ENCODE data around the gene FAM149A. TPM values are rescaled to one million over a fixed set of nuclear protein-coding genes. Genes with fewer than 3 reads are reported as not detected.

The FAM149A gene
- 0.46 and 1.2 TPM in 2 replicates for total RNA-seq (2014; rRNA removed; shearing (Covaris generic))
- 0.28 and 0.75 TPM in 2 replicates for polyA plus RNA-seq (2014; cell fraction: nucleus; rRNA removed)

GRCh38 chr4:186104114-186104889 lies at the start of gene FAM149A:
FAM149A (plus strand) TSS chr4:186104704.
- no peak for DNase-seq (ENCODE audit: extremely low read depth, low read depth)

GRCh38 chr4:186058253-186058979 lies 46.1 kb upstream of the FAM149A start:
- DNase-seq (ENCODE audit: extremely low read depth, low read depth), result no peak

- DNase-seq (ENCODE audit: extremely low read depth, low read depth), result no peak
These were observed 45.6 kb upstream of the FAM149A start for GRCh38 chr4:186058980-186059316.

GRCh38 chr4:186061921-186062320 lies 42.6 kb upstream of the FAM149A start:
- DNase-seq (ENCODE audit: extremely low read depth, low read depth), result no peak

- DNase-seq (ENCODE audit: extremely low read depth, low read depth), result peak; percentile 58
These were observed 36.6 kb upstream of the FAM149A start for GRCh38 chr4:186067757-186068385.

- DNase-seq (ENCODE audit: extremely low read depth, low read depth), result no peak
These were observed 35.7 kb upstream of the FAM149A start, which contains the start of gene TLR3 for GRCh38 chr4:186068581-186069348. TLR3 (plus strand) TSS chr4:186069156; CDS start chr4:186076620, 7,464 bp downstream.

- no peak for DNase-seq (ENCODE audit: extremely low read depth, low read depth)
These were observed 34.8 kb upstream of the FAM149A start for GRCh38 chr4:186069729-186070128.

- no peak for DNase-seq (ENCODE audit: extremely low read depth, low read depth)
These were observed 32.0 kb upstream of the FAM149A start for GRCh38 chr4:186072516-186072915.

- DNase-seq (ENCODE audit: extremely low read depth, low read depth), result no peak
These were observed 30.3 kb upstream of the FAM149A start for GRCh38 chr4:186074189-186074588.

- no peak for DNase-seq (ENCODE audit: extremely low read depth, low read depth)
These were observed 25.4 kb upstream of the FAM149A start for GRCh38 chr4:186078981-186079638.

GRCh38 chr4:186079694-186080093 lies 24.8 kb upstream of the FAM149A start:
- no peak for DNase-seq (ENCODE audit: extremely low read depth, low read depth)

GRCh38 chr4:186081202-186081807 lies 23.2 kb upstream of the FAM149A start:
- DNase-seq (ENCODE audit: extremely low read depth, low read depth), result no peak

GRCh38 chr4:186082221-186082620 lies 22.3 kb upstream of the FAM149A start:
- DNase-seq (ENCODE audit: extremely low read depth, low read depth), result no peak

- no peak for DNase-seq (ENCODE audit: extremely low read depth, low read depth)
These were observed 16.0 kb upstream of the FAM149A start for GRCh38 chr4:186088523-186088922.

GRCh38 chr4:186092296-186092695 lies 12.2 kb upstream of the FAM149A start:
- no peak for DNase-seq (ENCODE audit: extremely low read depth, low read depth)

GRCh38 chr4:186095406-186095805 lies 9.1 kb upstream of the FAM149A start:
- no peak for DNase-seq (ENCODE audit: extremely low read depth, low read depth)

GRCh38 chr4:186096681-186097165 lies 7.8 kb upstream of the FAM149A start:
- no peak for DNase-seq (ENCODE audit: extremely low read depth, low read depth)

- no peak for DNase-seq (ENCODE audit: extremely low read depth, low read depth)
These were observed 7.1 kb upstream of the FAM149A start for GRCh38 chr4:186097386-186097785.

- DNase-seq (ENCODE audit: extremely low read depth, low read depth), result no peak
These were observed 1.6 kb upstream of the FAM149A start for GRCh38 chr4:186102931-186103330.

All from NCI-H460 (cell line).